C4-2B (cell line): ENCODE data around the gene SLC44A5.

ENCODE experiments used
- CTCF ChIP-seq: fragments of 450-650 bp; conservative IDR thresholded peaks from 2 replicates; pipeline ENCODE4 v1.5.1; 2017; ENCODE audit warnings: mild to moderate bottlenecking
- ZFX ChIP-seq: fragments of 450-650 bp; IDR thresholded peaks from 2 replicates; pipeline ENCODE4 v1.6.1; 2017

GRCh38 chr1:75641325-75641724, 30.4 kb upstream of the SLC44A5 start:
- TF ChIP-seq CTCF (no peak), ZFX (no peak)
